H9 (cell line): ENCODE results near the gene PET100. TPM values are rescaled to one million over a fixed set of nuclear protein-coding genes. Genes with fewer than 3 reads are reported as not detected.

Experiments used
- DNase-seq: peaks from one replicate; pipeline ENCODE4 v3.0.0-alpha.2; 2017
- H2AFZ ChIP-seq: one replicate; pipeline ENCODE4 v1.6.1; 2013; ENCODE audit warnings: mild to moderate bottlenecking, low read length, control low read depth, moderate library complexity
- H2AK5ac ChIP-seq: 2 replicates; pipeline ENCODE4 v1.6.1; 2013; ENCODE audit warnings: low read length, control low read depth, mixed read lengths; ENCODE audit not compliant: insufficient read length
- H2BK120ac ChIP-seq: one replicate; pipeline ENCODE4 v1.6.1; 2013; ENCODE audit warnings: low read depth, mild to moderate bottlenecking, low read length, control low read depth, inconsistent platforms; ENCODE audit not compliant: poor library complexity, severe bottlenecking
- H2BK12ac ChIP-seq: 2 replicates; pipeline ENCODE4 v1.6.1; 2013; ENCODE audit warnings: low read length, control low read depth, mixed read lengths, low read depth; ENCODE audit not compliant: insufficient read length
- H2BK15ac ChIP-seq: 2 replicates; pipeline ENCODE4 v1.6.1; 2013; ENCODE audit warnings: low read depth, low read length, control low read depth
- H2BK20ac ChIP-seq: one replicate; pipeline ENCODE4 v1.6.1; 2013; ENCODE audit warnings: low read depth, mild to moderate bottlenecking, low read length, control low read depth, inconsistent platforms; ENCODE audit not compliant: poor library complexity, severe bottlenecking
- H2BK5ac ChIP-seq: 2 replicates; pipeline ENCODE4 v1.6.1; 2013; ENCODE audit warnings: low read length, control low read depth, mixed read lengths; ENCODE audit not compliant: insufficient read length
- H3K14ac ChIP-seq: 2 replicates; pipeline ENCODE4 v1.6.1; 2013; ENCODE audit warnings: low read length, control low read depth; ENCODE audit not compliant: insufficient read depth
- H3K18ac ChIP-seq: 2 replicates; pipeline ENCODE4 v1.6.1; 2013; ENCODE audit warnings: low read depth, mild to moderate bottlenecking, mixed read lengths, low read length, control low read depth; ENCODE audit not compliant: insufficient read length
- H3K23ac ChIP-seq: 2 replicates; pipeline ENCODE4 v1.6.1; 2013; ENCODE audit warnings: low read length, control low read depth, mixed read lengths, low read depth; ENCODE audit not compliant: insufficient read length
- H3K23me2 ChIP-seq: 2 replicates; pipeline ENCODE4 v1.6.1; 2013; ENCODE audit warnings: low read depth, mild to moderate bottlenecking, mixed read lengths, low read length, control low read depth; ENCODE audit not compliant: insufficient read length, poor library complexity, severe bottlenecking
- H3K27ac ChIP-seq: 2 replicates; pipeline ENCODE4 v1.5.1; 2013; ENCODE audit warnings: low read length, control low read depth, mixed read lengths, low read depth; ENCODE audit not compliant: insufficient read length
- H3K27me3 ChIP-seq: 2 replicates; pipeline ENCODE4 v1.6.1; 2013; ENCODE audit warnings: low read length, control low read depth, inconsistent platforms; ENCODE audit not compliant: insufficient read depth
- H3K4ac ChIP-seq: 2 replicates; pipeline ENCODE4 v1.6.1; 2013; ENCODE audit warnings: low read depth, mild to moderate bottlenecking, control low read depth, inconsistent platforms, low read length, moderate library complexity
- H3K4me1 ChIP-seq: 2 replicates; pipeline ENCODE4 v1.6.1; 2013; ENCODE audit warnings: low read length, control low read depth, inconsistent platforms; ENCODE audit not compliant: insufficient read depth
- H3K4me2 ChIP-seq: 2 replicates; pipeline ENCODE4 v1.6.1; 2013; ENCODE audit warnings: low read length, control low read depth, mixed read lengths; ENCODE audit not compliant: insufficient read length, insufficient read depth
- H3K56ac ChIP-seq: 2 replicates; pipeline ENCODE4 v1.6.1; 2013; ENCODE audit warnings: low read depth, mild to moderate bottlenecking, mixed read lengths, low read length, control low read depth; ENCODE audit not compliant: insufficient read length
- H3K79me1 ChIP-seq: 2 replicates; pipeline ENCODE4 v1.6.1; 2013; ENCODE audit warnings: low read depth, mild to moderate bottlenecking, moderate library complexity, low read length, control low read depth, inconsistent platforms; ENCODE audit not compliant: insufficient read depth, poor library complexity, severe bottlenecking
- H3K79me2 ChIP-seq: 2 replicates; pipeline ENCODE4 v1.6.1; 2013; ENCODE audit warnings: low read length, control low read depth, inconsistent platforms; ENCODE audit not compliant: insufficient read depth
- H3K9ac ChIP-seq: 2 replicates; pipeline ENCODE4 v1.6.1; 2013; ENCODE audit warnings: low read length, control low read depth, mixed read lengths; ENCODE audit not compliant: insufficient read length; ENCODE audit errors: extremely low read depth
- H3K9me3 ChIP-seq: one replicate; pipeline ENCODE4 v1.6.1; 2013; ENCODE audit warnings: low read depth, low read length, inconsistent platforms; ENCODE audit not compliant: control insufficient read depth
- H3T11ph ChIP-seq: one replicate; pipeline ENCODE4 v1.6.1; 2013; ENCODE audit warnings: mild to moderate bottlenecking, low read length, control low read depth, inconsistent platforms
- H4K20me1 ChIP-seq: one replicate; pipeline ENCODE4 v1.6.1; 2013; ENCODE audit not compliant: control insufficient read depth, insufficient read length, insufficient read depth
- H4K5ac ChIP-seq: 2 replicates; pipeline ENCODE4 v1.6.1; 2013; ENCODE audit warnings: low read depth, mild to moderate bottlenecking, mixed read lengths, low read length, control low read depth; ENCODE audit not compliant: insufficient read length
- H4K8ac ChIP-seq: replicated peaks from 2 replicates; pipeline ENCODE4 v1.6.1; 2013; ENCODE audit warnings: low read length, control low read depth, mixed read lengths, low read depth; ENCODE audit not compliant: insufficient read length
- H4K91ac ChIP-seq: 2 replicates; pipeline ENCODE4 v1.6.1; 2013; ENCODE audit warnings: low read depth, mild to moderate bottlenecking, moderate library complexity, mixed read lengths, low read length, control low read depth; ENCODE audit not compliant: insufficient read length
- H3K27ac Mint-ChIP-seq, 3 experiments: 2 replicates in 2 of 3; 3 replicates in 1 of 3; pipeline ENCODE4 v1.8.0; 2020 to 2021; ENCODE audit warnings: mixed read lengths in 3 of 3, mild to moderate bottlenecking in 1 of 3, moderate library complexity in 1 of 3
- H3K27me3 Mint-ChIP-seq: 2 replicates; pipeline ENCODE4 v1.8.0; 2021; ENCODE audit warnings: low read depth, mild to moderate bottlenecking, moderate library complexity, mixed read lengths
- H3K36me3 Mint-ChIP-seq, 3 experiments: 2 replicates in 2 of 3; 3 replicates in 1 of 3; pipeline ENCODE4 v1.8.0; 2020 to 2021; ENCODE audit warnings: low read depth in 3 of 3, mixed read lengths in 3 of 3; ENCODE audit not compliant: insufficient read depth in 1 of 3
- H3K4me1 Mint-ChIP-seq, 2 experiments: 2 replicates each; pipeline ENCODE4 v1.8.0; 2020; ENCODE audit warnings: mixed read lengths in 2 of 2
- H3K4me3 Mint-ChIP-seq, 2 experiments: 2 replicates in 1 of 2; 3 replicates in 1 of 2; pipeline ENCODE4 v1.8.0; 2020 to 2021; ENCODE audit warnings: mild to moderate bottlenecking in 2 of 2, mixed read lengths in 2 of 2, moderate library complexity in 1 of 2
- H3K9me3 Mint-ChIP-seq, 2 experiments: 2 replicates in 1 of 2; 3 replicates in 1 of 2; pipeline ENCODE4 v1.8.0; 2020; ENCODE audit warnings: mild to moderate bottlenecking in 2 of 2, mixed read lengths in 2 of 2, moderate library complexity in 1 of 2
- WGBS: extraction: QIAGEN DNeasy Blood & Tissue Kit; methylation state at CpG from one replicate; pipeline ENCODE4 v1.1.7; 2013; ENCODE audit warnings: missing lambda C conversion rate, low lambda C conversion rate, mixed read lengths; ENCODE audit not compliant: insufficient read length; ENCODE audit errors: extremely low coverage; 5-methylcytosine and 5-hydroxymethylcytosine counted together
- total RNA-seq: library from RNA; stranded (reverse); gene quantifications from 2 replicates; pipeline ENCODE4 v1.2.1, GENCODE V29; 2021
- TF ChIP-seq, protein P1 (sequence below): fragments of 200-600 bp; sonication (generic); conservative IDR thresholded peaks from 3 replicates; pipeline ENCODE4 v1.8.0; 2021; ENCODE audit warnings: antibody characterized with exemption, mild to moderate bottlenecking

PET100 gene
- total RNA-seq, 1 experiment from 2014 or later, result 129 TPM

DNA sequence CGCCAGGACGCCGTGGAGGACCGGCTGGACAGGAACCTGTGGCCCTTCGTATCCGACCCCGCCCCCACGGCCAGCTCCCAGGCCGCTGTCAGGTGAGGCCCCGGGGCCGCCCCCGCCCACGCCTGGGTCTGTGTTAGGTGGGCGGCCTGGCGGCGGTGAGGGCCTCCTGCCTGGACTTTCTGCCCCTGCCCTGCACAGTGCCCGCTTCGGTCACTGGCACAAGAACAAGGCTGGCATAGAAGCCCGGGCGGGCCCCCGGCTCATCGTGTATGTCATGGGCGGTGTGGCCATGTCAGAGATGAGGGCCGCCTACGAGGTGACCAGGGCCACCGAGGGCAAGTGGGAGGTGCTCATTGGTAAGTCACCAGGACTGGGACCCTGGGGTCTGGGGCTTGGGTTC is 17.6 kb downstream of the PET100 start:
- peaks cover 26% of the 10 kb centered on the region for H3K27me3 Mint-ChIP-seq
- H4K5ac ChIP-seq, result no peak overlapping the region
- no peak overlapping the region for H3K4me2 ChIP-seq
- H3K27me3 ChIP-seq, result no peaks in the 10 kb centered on the region
- H3K23ac ChIP-seq, result no peak overlapping the region
- H2BK12ac ChIP-seq, result no peak overlapping the region
- H2BK120ac ChIP-seq, result no peak overlapping the region
- H3K4me1 ChIP-seq, result no peaks in the 10 kb centered on the region
- no peaks in the 10 kb centered on the region for H3K79me2 ChIP-seq
- H2AFZ ChIP-seq, result no peak overlapping the region
- WGBS, result no CpG with 5 or more reads among the region's 26 CpGs
- peaks cover under 1 to 8% of the 10 kb centered on the region in 2 experiments for H3K4me1 Mint-ChIP-seq
- H3K9me3 ChIP-seq, result no peaks in the 10 kb centered on the region
- H3K4ac ChIP-seq, result no peak overlapping the region
- H3K56ac ChIP-seq, result no peak overlapping the region
- DNase-seq, result no peak
- no peak overlapping the region for H4K91ac ChIP-seq
- H3K79me1 ChIP-seq, result no peaks in the 10 kb centered on the region
- no peak overlapping the region for H3T11ph ChIP-seq
- no peak overlapping the region for H2BK5ac ChIP-seq
- no peak overlapping the region for H3K14ac ChIP-seq
- no peaks in the 10 kb centered on the region; a peak in 1 of 5 replicates for H3K9me3 Mint-ChIP-seq
- no peak overlapping the region for H2BK15ac ChIP-seq
- no peaks in the 10 kb centered on the region for H4K20me1 ChIP-seq
- H2BK20ac ChIP-seq, result no peak overlapping the region
- no peak overlapping the region for H3K27ac Mint-ChIP-seq
- H3K18ac ChIP-seq, result no peak overlapping the region
- no peak overlapping the region for H3K4me3 Mint-ChIP-seq
- no peak overlapping the region for H3K9ac ChIP-seq
- no peak overlapping the region for H2AK5ac ChIP-seq
- no peaks in the 10 kb centered on the region for H3K23me2 ChIP-seq
- no peak overlapping the region for H4K8ac ChIP-seq
- peaks cover 2 to 16% (median 7%) of the 10 kb centered on the region in 3 experiments; a peak in 4 of 7 replicates for H3K36me3 Mint-ChIP-seq
- TF ChIP-seq, protein P1, sequence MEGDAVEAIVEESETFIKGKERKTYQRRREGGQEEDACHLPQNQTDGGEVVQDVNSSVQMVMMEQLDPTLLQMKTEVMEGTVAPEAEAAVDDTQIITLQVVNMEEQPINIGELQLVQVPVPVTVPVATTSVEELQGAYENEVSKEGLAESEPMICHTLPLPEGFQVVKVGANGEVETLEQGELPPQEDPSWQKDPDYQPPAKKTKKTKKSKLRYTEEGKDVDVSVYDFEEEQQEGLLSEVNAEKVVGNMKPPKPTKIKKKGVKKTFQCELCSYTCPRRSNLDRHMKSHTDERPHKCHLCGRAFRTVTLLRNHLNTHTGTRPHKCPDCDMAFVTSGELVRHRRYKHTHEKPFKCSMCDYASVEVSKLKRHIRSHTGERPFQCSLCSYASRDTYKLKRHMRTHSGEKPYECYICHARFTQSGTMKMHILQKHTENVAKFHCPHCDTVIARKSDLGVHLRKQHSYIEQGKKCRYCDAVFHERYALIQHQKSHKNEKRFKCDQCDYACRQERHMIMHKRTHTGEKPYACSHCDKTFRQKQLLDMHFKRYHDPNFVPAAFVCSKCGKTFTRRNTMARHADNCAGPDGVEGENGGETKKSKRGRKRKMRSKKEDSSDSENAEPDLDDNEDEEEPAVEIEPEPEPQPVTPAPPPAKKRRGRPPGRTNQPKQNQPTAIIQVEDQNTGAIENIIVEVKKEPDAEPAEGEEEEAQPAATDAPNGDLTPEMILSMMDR, result no peak
- H3K27ac ChIP-seq, result no peak overlapping the region
